AG09319 (cell line): ENCODE results near the gene ANKK1.

Source experiments
- DNase-seq: peaks from one replicate; pipeline ENCODE4 v3.0.0-alpha.2; 2010; ENCODE audit warnings: low read depth; ENCODE audit errors: extremely low read depth
- CTCF ChIP-seq: IDR thresholded peaks from 2 replicates; pipeline ENCODE4 v1.5.1; 2011; ENCODE audit warnings: low read depth, mild to moderate bottlenecking, inconsistent platforms, low read length, moderate library complexity

ANKK1 gene

GRCh38 chr11:113398669-113399430 lies 11.3 kb downstream of the ANKK1 start:
- DNase-seq: no peak
- no peak for TF ChIP-seq CTCF

DNA sequence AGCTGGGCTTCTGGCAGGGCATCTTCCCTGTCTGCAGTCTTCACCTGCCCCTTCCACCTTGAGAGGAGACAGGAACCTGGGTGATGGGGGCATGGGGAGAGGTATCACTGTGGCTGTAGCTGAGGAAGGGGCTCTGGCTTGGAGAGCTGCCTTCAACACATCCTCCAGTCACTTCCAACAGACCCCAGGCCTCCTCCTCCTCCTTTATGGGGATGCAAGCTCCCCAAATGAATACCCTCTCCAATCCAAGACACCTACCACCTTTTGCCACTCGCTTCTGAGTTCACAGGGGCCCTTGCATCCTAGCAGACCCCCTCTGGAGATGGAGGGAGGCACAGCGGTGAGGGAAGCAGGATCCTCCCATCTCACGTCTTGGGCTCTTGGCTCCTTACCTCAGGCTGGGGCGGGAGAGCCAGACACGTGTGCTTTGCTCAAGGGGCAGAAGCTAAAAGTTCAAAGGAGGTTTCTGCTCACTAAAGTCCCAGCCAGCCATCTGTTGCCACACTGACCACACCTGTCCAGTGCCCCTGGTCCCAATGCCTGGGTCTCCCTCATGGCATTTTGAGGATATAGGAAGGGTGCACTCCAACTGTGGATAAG lies 13.2 kb downstream of the ANKK1 start:
- no peak for TF ChIP-seq CTCF
- DNase-seq: no peak

- DNase-seq: no peak
- no peak for TF ChIP-seq CTCF
Measured at GRCh38 chr11:113401718-113402117, 14.1 kb downstream of the ANKK1 start.

- TF ChIP-seq CTCF: no peak
- no peak for DNase-seq
Measured at GRCh38 chr11:113404859-113405430, 17.4 kb downstream of the ANKK1 start.

DNA sequence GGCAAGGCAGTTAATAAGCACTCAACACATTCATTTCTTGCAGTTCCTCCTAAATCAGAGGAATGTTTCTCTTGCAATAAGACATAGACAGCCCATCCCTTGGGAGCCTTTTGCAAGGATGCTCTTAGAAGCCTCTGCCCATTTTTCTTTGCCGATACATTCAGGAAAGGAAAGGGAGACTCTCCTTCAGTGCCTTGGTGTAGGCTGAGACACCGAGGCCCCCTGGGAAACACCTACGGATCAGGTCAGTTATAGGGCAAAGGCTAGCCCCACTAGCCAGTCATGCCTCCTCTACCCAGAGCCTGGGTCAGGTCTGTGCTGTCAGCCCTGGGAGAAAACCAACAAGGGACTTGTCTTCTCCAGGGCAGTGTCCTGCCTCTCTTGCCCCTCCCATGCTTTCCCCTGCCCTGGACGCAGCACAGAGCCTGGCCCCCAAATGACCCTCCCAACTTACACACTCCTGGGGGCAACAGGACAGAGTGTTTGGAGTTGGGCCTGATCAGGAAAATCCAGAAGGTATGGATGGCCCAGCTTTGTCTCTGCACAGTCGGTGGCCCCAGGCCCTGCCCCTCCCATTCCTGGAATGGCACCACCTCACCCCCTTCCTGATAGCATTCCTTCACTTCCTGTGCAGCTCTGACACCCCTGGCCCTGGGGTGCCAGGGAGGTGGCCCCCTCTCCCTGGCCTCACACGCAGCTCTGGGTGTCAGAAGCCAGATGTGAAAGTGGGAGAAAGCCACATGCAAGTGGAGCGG lies 18.3 kb downstream of the ANKK1 start:
- no peak for DNase-seq
- TF ChIP-seq CTCF: no peak

DNA sequence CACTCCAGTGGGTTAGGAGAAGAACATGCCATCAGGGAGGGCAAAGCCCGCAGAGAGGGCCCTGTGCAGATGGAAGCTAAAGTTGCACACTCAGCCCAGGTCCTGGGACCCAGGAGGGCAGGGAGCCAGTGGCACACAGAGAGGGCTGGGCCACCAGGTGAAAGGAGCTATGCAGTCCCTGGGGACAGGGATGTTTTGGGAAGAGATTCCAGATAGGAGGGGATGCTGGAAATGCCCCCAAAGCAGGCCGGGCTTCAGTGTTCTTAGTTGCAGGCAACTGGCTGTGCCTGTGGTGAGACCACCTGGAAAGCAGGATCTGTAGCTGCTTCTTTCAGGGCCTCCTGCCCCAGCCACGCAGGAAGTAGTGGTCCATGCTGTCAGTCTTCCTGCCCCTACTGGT lies 19.6 kb downstream of the ANKK1 start:
- no peak for TF ChIP-seq CTCF
- no peak for DNase-seq

- TF ChIP-seq CTCF: no peak
- DNase-seq: no peak
Measured at GRCh38 chr11:113408206-113408605, 20.6 kb downstream of the ANKK1 start.
